AG04450 (cell line): Measurements from ENCODE around the gene ENTPD5. TPM values are rescaled to one million over a fixed set of nuclear protein-coding genes. Genes with fewer than 3 reads are reported as not detected.

ENCODE experiments used
- CTCF ChIA-PET: fragments of 300-600, 350-600 bp; formaldehyde crosslinking; extraction: SDS; loops from one replicate; lab custom pipeline; 2022; ENCODE audit warnings: antibody characterized with exemption, inconsistent platforms; lab: Charles Lee
- POLR2A ChIA-PET: fragments of 350-600 bp; formaldehyde crosslinking; extraction: SDS; loops from one replicate; lab custom pipeline; 2021; ENCODE audit warnings: antibody characterized with exemption, inconsistent platforms; lab: Yijun Ruan, JAX
- DNase-seq: peaks from one replicate; pipeline ENCODE4 v3.0.0-alpha.2; 2011; ENCODE audit warnings: low read depth, low spot score
- H3K27ac ChIP-seq: one replicate; pipeline ENCODE4 v1.5.1; 2012; ENCODE audit warnings: low read depth, low read length, control low read depth
- H3K27me3 ChIP-seq: one replicate; pipeline ENCODE4 v1.6.0; 2012; ENCODE audit warnings: low read length; ENCODE audit not compliant: control insufficient read depth, insufficient read depth
- H3K4me3 ChIP-seq: 2 replicates; pipeline ENCODE4 v1.5.1; 2011; ENCODE audit warnings: mild to moderate bottlenecking, low read depth, low read length, control low read depth
- H3K9me3 ChIP-seq: 2 replicates; pipeline ENCODE4 v1.5.1; 2012; ENCODE audit warnings: low read length; ENCODE audit not compliant: control insufficient read depth, insufficient read depth
- polyA plus RNA-seq: library from polyadenylated mRNA; depleted of rRNA; stranded (reverse); fragments of >200 nt; gene quantifications from 2 replicates; pipeline ENCODE4 v1.2.3, GENCODE V29; 2011
- TF ChIP-seq, protein P1 (sequence below): IDR thresholded peaks from 2 replicates; pipeline ENCODE4 v1.5.1; 2011; ENCODE audit warnings: low read depth, low read length, control low read depth, inconsistent platforms

Gene ENTPD5
- polyA plus RNA-seq, 1 experiment, result 11.4 TPM

DNA sequence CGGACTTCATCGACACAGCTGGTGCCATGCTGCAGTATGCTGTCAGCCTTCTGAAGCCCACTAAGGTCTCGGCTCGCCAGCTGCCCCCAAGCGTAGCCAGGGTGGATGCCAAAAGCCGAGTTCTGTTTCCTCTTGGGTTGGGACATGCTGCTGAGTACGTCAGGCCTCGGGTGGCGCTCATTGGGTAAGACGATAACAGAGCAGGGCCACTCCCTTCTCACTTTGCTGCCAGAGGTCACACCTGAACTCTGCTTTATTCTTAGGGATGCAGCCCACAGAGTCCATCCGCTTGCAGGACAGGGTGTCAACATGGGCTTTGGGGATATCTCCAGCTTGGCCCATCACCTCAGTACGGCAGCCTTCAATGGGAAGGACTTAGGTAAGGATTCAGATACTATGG is 57.9 kb downstream of the ENTPD5 start:
- no peaks in the 10 kb centered on the region for H3K9me3 ChIP-seq
- H3K27me3 ChIP-seq, result no peaks in the 10 kb centered on the region
- ChIA-PET POLR2A (no interaction called here), CTCF (no interaction called here)
- no peak for DNase-seq
- no peak overlapping the region for H3K4me3 ChIP-seq
- no peak overlapping the region for H3K27ac ChIP-seq
- TF ChIP-seq, protein P1, sequence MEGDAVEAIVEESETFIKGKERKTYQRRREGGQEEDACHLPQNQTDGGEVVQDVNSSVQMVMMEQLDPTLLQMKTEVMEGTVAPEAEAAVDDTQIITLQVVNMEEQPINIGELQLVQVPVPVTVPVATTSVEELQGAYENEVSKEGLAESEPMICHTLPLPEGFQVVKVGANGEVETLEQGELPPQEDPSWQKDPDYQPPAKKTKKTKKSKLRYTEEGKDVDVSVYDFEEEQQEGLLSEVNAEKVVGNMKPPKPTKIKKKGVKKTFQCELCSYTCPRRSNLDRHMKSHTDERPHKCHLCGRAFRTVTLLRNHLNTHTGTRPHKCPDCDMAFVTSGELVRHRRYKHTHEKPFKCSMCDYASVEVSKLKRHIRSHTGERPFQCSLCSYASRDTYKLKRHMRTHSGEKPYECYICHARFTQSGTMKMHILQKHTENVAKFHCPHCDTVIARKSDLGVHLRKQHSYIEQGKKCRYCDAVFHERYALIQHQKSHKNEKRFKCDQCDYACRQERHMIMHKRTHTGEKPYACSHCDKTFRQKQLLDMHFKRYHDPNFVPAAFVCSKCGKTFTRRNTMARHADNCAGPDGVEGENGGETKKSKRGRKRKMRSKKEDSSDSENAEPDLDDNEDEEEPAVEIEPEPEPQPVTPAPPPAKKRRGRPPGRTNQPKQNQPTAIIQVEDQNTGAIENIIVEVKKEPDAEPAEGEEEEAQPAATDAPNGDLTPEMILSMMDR, result no peak

DNA sequence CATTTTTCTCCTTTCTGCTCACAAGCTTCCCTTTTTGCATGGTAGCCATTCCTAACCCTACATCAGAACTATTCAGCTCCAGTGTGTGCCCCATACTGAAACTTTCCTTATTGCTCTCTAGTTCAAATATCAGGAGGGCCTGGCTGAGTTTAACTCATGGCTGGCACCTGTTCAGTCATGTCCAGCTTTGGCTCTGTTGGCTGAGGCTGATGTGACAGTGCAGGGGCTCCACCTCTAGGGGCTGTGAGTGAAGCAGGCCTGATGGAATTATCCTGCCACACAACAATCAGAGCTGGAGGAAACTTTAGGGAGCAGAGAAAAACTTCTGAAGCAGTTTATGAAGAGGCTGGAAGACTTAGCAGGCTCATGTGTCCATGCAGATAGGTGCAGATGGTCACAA is 60.5 kb downstream of the ENTPD5 start:
- ChIA-PET CTCF (interaction anchor here (1.0 kb wide), 1 partner anchor 23 kb away, joined by 4 read pairs; no protein-coding TSS in a partner anchor), POLR2A (no interaction called here)
- TF ChIP-seq, protein P1, result no peak
- no peaks in the 10 kb centered on the region for H3K9me3 ChIP-seq
- H3K27ac ChIP-seq, result no peak overlapping the region
- no peaks in the 10 kb centered on the region for H3K27me3 ChIP-seq
- H3K4me3 ChIP-seq, result no peak overlapping the region
- no peak for DNase-seq

DNA sequence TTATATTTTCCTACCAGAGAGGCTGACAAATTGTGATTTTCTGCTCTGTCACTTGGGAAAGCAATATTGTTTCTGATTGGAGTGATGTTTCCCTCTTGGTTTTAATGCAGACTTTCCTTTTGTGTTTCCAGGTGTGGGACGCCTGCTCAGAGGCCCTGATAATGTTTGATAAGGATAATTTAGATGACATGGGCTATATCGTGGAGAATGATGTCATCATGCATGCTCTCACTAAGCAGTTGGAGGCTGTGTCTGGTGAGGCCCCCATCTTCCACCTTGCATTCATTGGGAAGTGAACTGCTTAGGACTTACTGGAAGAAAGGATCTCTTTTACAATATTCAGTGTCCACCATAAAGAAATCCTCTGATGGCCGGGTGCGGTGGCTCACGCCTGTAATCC is 63.4 kb downstream of the ENTPD5 start:
- Histone ChIP-seq H3K9me3 (no peaks in the 10 kb centered on the region), H3K4me3 (no peak overlapping the region), H3K27ac (no peak overlapping the region), H3K27me3 (no peaks in the 10 kb centered on the region)
- DNase-seq, result no peak
- CTCF ChIA-PET, result no interaction called here
- POLR2A ChIA-PET, result no interaction called here
- TF ChIP-seq, protein P1, result no peak

DNA sequence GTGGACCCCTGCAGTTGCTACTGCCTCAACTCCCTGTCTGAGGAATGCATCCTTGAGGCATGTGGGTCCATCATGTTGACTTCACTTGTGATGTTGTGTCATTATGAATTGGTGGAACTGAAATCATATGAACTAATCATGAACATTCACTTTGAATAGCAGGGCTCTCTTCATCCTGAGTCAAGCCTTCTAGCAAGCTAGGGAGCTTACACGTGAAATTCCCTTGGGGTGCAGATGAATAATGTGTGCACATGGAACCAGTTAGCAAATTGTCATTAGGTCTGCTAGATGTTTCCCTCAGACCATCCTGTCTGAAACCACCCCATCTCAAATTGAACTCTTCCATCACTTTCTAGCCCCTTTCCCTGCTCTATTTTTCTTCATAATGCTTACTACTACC is 65.4 kb downstream of the ENTPD5 start:
- ChIA-PET POLR2A (no interaction called here), CTCF (no interaction called here)
- H3K27ac ChIP-seq, result no peak overlapping the region
- no peaks in the 10 kb centered on the region; the same call in 1 of the 2 replicates for H3K9me3 ChIP-seq
- DNase-seq, result no peak
- TF ChIP-seq, protein P1, result no peak
- no peak overlapping the region for H3K4me3 ChIP-seq
- no peaks in the 10 kb centered on the region for H3K27me3 ChIP-seq

DNA sequence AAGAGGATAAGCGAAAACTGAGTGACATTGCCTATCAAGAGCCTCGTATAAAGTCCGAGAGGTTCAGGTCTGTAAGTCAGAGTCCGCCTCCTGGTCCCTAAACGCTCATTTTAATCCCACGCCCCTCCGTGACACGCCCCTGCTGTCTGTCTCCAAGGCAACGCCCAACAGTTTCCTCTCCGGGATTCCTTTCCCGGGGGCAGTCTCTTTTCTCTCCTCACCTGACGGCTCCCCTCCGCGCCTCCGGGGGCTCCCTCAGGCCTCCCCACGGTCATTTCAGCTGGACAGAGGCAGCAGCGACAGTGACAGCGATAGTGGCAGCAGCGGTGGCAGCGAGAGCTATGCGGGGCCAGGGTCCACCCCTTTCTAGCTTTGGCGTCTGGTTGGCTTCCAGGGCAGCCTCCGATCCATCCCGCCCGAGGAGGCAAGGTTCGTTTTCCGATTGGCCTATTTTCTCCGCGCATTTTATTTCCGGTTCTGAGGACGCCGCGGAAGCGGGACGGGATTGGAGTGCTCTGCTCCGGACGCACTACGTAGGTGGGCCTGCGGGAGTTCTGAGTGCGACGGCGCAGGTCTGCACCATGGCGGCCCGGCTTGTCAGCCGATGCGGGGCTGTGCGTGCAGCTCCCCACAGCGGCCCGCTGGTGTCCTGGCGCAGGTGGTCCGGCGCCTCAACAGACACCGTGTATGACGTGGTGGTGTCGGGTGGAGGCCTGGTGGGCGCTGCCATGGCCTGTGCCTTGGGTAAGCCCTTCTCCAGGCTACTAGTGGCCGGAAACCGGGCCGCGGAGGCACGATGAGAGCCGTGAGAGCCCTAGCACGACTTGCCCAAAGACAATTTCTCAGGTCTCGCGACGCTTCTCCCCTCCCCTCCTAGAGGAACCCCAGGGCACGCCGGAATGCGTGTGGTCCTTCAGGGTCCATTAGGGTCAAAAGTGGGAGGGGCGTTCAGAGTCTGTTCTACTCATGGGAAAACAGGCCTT is 69.0 kb downstream of the ENTPD5 start, which contains the start of the genes COQ6 and FAM161B:
COQ6 (plus strand) TSS at position 551 of the 983 bp plus-strand sequence; CDS start at position 582, 31 bp downstream.
FAM161B (minus strand) TSS at position 343 of the 983 bp plus-strand sequence; CDS start at position 275, 68 bp downstream.
- Histone ChIP-seq H3K4me3 (peak within 1 kb of the TSS; percentile 99), H3K27ac (peak within 1 kb of the TSS; percentile 94), H3K9me3 (no peaks in the 10 kb centered on the region; the same call in 1 of the 2 replicates), H3K27me3 (no peaks in the 10 kb centered on the region)
- ChIA-PET CTCF (interaction anchor here (0.5 kb wide), 1 partner anchor 22 kb away, joined by 5 read pairs; no protein-coding TSS in a partner anchor), POLR2A (interaction anchor here (0.8 kb wide), 1 partner anchor 164 kb away, joined by 3 read pairs; no protein-coding TSS in a partner anchor)
- TF ChIP-seq, protein P1, result peak; percentile 9; the same call in 1 of the 2 replicates
- DNase-seq, result peak; percentile 85
